GM20431 (cell line): ENCODE data around the gene FGFR2.

Experiments
- in situ Hi-C: fragments of 300-500 bp; cut with MseI, MboI; formaldehyde crosslinking; loops from one replicate; pipeline ENCODE4 v1.15.0; 2020; ENCODE audit warnings: low sequenced_read_pairs; ENCODE audit not compliant: unreplicated experiment

The FGFR2 gene

DNA sequence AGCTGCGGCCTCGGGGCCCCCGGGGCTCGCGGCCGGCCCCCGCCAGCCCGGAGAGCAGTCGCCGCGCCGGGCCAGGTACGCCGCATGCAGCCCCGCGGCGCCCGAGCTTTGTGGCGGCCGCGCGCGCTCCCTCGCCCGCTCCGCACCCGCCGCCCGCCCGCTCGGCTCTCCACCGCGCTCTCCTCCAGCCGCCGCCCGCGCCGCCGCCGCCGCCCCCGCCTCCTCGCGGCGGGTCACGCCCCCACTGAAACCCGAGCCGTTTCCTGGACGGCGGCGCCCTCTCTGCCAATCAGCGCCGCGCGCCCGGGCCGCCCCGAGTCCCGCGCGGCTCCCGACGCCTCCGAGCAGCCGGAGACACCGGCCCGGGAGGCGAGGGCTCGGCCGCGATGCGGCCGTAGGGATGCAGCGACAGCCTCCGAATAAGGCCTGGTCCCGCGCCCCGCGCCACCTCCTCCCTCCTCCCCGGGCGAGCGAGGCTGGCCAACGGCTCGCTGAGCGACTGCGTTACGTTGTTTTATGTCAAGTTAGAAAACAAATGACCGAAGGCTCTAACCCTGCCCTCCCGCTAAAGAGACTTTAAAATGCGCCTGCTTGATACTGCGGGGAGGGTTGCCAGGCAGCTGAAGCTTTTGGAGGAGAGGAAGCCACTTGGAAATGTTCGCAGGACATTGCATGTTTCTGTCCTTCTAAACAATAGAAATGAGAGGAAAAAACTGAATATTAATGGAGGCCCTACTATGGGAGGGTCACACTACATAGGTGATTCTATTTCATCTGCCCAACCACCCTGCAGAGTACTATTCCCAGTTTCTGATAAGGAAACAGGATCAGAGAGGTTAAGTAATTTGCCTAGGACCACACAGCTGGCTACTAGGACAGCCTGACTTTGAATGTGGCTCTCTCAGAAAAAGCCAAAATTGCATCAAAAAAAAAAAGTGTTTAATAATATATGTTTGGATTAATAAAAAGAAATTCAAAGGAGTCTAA lies at the start of gene FGFR2:
Gene FGFR2 (minus strand): TSS at position 182 of the 987 bp plus-strand sequence. CDS start 4,627 bp downstream, outside the sequence.
- in situ Hi-C loops: no loop called here

DNA sequence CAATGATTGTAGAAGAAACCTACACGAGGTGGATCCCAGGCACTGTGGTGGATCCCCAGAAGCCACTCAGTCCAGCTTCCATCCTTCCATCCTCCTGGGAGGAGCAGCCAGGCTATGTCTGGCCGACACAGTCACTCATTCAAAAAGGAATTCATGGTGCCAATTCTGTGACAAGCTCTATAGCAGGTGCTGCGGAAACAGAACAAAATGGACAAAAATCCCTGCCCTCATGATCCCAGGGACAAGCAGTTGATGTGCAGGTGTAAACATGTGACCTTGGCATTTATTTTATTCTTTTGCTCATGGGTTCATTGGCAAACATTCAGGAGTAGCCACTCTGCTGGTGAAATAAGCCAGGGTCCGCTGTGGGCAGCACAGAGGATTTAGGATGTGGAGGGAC lies 49.2 kb upstream of the FGFR2 start:
- in situ Hi-C loops: no loop called here

DNA sequence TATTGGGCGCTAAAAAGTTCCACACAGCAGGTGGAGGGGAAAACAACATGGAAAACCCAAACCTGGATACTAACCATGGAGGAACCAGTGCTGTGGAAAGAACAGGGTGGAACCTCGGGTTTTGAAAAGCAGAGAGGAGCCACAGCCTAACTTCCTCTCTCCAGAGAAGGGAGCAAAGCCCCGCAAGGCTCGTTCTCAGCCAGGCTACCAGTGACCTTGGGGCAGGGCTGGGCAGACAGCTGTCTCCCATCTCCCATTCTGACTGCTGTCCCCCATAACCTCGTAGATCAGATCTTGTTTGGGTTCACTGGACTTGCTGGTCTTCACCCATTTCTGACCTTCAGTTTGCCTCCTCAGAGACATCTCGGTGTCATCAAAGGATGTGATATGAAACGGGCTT lies 47.5 kb upstream of the FGFR2 start:
- in situ Hi-C loops: no loop called here

DNA sequence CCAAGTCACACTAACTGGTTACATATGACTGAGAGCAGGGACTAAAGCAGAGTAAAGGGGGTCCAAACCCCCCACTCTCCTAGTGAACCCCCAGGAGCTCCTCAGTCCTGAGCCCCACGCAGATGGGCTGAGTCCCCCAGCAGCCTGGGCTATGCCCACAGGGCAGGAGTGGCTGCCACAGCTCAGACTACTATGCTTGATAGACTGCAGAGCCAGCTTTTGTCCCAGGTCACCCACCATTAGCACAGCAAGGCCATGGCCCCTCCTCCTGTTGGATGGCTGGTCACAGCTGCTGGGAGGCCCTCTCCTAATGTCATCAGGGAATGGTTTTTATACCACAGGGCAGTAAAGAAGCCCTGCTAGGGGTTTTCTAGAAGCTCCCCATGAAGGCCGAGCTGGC lies 46.3 kb upstream of the FGFR2 start:
- in situ Hi-C loops: no loop called here

DNA sequence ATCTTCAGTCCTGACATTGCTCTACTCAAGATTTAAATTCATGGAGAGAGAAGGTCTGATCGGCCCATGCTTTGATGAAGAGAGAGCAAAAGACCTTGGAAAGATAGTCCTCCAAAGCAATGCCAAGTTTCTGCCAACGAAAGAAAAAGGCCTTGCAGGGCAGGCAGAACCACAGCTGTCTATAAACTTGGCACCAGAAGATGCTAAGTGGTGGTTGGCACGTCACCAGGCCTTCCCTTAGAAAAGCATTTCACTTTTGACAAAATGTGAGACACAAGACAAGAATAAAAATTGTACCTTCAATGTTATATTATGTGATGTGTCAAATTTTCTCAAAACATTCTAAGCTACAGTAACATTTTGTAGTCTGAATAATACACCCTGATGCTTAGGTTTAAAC lies 42.0 kb upstream of the FGFR2 start:
- in situ Hi-C loops: no loop called here

DNA sequence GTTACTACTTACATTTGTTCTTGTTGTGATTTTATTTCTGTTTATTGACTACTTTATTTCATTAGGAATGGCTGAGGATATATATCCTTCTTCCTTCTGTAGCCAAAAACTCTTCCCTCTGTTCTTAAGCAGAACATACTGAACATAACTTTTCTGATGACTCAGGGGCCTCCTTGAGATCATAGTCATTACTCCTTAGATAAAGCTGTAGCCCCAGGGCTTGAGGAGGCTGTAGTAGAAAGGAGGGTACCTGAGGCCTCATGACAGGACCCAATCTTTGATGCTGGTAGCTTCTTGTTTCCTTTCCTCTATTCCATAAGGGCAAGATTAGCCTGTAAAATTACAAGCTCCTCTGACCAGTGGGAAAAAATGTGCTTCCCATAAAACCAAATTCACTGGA lies 41.2 kb upstream of the FGFR2 start:
- in situ Hi-C loops: no loop called here

DNA sequence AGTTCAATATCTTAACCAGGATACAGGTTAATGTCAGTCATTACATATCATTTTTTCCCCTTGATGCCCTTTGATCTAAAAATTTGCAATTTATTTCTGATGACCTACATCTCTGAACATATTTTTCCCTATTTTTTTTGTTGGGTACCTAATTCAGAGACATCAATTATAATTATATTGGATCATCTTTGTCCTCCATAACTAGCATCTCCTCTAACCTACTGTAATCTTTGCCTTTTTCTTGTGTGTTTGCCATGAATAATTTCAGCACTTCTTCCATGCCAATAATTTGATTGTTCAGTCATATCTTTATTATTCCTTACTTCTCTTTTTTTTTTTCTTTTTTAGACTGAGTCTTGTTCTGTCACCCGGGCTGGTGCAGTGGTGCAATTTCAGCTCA lies 39.2 kb upstream of the FGFR2 start:
- in situ Hi-C loops: no loop called here

DNA sequence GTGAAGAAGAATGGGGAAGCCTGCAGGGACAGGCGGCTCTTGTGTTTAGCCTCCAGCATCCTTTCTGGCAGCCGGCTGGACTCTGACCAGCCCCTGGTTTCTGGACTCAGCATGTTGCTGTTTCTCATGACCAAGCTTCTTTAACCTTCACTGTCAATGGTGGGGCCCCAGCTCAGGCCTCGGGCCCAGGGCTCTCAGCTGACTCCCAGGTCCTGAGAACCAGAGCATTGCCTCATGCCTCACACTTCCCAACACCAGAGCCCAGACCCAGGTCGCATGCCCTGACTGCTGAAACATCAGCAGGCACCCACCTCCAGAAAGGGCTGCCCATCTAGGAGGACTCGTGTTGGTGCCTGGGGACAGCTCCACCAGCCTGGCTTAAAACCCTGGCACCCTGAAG lies 34.8 kb upstream of the FGFR2 start:
- in situ Hi-C loops: no loop called here

DNA sequence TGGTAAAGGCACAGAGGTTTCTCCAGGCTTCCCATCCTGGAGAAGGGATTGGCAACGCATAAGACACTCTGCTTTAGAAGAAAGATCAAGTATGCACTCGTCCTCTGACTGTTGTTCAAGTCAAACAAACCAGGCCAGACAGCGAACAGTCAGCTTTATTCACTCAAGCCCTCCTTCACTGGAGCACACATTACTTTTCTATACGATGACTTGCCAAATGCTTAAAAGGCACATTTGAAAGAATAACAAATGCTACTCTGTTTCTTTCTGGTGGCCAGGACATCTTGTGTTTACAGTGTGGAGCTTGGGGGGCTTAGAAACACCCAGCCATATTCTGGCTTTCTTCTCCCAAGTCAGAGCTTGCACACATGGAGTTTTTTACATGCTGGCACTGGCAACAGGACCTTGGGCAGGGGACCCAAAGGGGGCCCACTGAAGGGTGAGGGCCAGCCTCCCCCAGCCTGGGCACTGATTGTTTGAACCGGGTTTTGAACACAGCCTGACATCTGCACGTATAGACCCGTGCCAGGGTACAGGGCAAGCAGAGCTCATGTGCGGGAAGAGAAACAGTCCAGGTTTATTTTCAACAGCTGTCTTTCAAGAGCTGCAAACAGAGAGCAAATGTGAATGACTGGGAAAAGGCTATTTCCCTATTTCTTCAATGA lies 33.3 kb upstream of the FGFR2 start:
- in situ Hi-C loops: no loop called here

DNA sequence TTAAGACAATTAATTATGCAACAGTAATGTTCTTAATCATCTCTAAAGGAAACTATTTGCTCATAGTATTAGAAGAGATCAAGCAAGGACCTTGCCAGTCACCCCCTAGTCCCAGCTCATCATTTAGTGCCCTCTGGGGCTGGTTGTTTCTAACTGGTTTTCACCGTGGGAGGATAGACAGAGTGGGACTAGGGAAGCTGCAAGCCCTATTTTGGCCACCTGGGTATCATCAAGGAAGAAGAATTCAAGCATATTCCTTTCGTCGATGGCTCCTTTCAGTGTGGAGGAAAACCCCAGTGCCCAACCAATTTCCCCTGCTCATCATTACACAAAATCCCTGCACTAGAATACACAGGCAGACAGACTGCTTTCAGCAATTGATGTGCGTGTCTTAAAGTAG lies 30.6 kb upstream of the FGFR2 start:
- in situ Hi-C loops: no loop called here

DNA sequence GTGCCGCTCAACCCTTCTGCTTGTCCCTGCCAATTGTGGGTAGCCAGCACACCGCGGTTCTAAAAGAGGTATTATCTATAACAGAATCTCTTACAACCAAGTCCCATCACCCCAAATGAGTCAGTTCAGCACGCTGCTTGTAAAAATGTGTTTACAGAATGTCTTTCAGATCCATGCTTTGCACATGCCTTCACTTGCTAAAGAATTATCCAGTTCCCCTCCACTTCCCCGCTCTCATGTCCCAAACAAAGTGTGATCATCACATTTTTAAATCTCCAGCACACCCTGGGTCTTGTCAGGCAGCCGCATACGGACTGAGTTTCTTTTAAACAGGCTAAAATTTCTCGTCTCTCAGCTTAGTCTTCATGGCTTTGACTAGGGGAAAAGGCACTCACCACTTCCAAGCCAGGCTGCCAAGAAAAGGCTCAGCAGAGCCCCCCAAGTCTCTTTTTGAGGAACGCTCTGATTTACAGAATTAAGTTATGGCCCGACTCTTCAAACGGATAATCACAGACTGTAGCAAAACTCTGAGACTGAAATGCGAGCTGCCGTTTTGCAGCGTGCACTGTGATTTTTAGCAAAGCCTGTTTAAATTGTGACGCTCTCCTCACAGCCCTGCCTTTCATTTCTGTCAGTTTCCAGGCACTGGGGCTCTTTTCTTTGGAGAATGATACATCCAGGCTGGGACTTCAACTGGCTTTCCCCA lies 29.8 kb upstream of the FGFR2 start:
- in situ Hi-C loops: no loop called here

DNA sequence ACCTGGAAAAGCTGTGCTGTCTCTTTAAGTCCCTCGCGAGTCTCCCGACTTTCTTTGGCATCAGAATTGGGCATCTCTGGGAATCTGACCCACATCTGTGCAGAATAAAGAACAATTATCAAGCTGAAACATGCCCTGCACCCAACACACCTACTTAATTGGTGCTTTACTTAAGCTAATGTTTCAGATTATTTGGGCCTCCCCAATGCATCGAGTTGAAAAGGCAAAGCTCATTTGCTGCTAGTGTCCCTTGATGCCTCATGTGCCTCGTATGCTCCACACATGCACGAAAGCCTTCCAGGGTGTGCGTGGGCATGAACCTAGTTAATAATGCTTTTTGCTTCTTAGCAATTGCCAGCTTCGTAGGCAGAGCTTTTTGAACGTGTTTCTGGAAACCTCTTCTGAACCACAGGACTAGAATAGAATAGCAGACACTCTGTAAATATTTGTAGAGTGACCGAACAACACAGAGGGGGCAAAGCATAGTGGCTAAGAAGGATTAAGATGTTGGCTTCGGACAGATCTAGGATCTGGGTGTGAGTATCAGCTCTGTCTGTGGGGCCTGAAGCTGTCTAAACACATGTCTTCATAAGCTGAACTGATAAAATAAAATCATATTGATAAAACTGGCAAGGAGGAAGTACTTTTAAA lies 26.7 kb upstream of the FGFR2 start:
- in situ Hi-C loops: no loop called here

DNA sequence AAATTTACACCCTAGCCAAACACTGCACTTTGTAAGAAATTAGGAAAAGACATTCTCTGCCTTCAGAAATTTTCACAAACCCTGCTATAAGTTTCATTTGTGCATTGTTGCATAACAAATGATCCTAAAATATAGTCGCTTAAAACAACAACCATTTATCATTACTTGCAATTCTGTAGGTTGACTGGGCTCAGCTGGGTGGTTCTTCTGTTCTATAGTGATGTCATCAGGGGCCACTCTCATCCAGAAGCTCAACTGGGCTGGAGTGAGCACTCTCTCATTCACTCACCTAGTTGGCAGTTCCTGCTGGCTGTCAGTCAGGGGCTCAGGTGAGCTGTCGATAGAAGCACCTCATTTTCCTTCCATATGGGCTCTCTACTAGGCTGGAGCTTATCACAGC lies 20.7 kb upstream of the FGFR2 start:
- in situ Hi-C loops: no loop called here

DNA sequence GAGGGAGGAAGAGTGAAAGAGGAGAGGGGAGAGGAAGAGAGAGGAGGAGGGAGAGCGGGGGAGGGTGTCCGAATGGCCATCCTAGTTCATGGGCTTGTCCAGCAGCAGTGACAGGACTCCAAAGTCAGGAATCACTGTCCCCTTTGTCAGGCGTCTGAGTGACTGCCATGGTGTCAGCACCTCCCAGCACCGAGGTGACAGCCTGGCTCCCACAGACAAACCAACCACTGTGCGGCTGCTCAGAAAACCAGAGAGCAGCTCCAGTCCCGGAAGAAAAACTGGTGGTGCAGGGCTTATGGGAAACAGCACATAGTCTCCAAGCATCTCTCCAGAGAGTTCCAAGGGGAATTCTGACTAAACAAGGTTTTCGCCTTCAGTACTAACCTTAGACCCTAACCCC lies 18.9 kb upstream of the FGFR2 start:
- in situ Hi-C loops: no loop called here

DNA sequence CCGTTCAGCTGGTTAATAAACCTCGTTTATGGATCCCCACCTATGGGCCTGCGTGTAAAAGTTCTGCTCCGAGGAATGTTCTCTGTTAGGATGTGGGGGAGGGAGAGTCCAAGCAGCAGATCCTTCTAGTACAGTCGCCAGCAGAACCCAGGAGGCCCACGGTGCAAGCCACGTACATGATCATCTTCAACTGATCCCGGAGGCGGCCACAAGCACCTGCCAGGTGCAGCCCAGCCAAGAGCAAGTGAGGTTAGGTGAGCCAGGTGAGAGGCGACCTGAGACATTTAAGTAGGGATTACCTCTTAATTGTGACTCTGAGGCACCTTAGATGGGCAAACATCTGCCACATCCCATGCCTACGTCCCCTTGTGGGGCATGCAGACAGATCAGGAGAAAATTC lies 18.0 kb upstream of the FGFR2 start:
- in situ Hi-C loops: no loop called here

DNA sequence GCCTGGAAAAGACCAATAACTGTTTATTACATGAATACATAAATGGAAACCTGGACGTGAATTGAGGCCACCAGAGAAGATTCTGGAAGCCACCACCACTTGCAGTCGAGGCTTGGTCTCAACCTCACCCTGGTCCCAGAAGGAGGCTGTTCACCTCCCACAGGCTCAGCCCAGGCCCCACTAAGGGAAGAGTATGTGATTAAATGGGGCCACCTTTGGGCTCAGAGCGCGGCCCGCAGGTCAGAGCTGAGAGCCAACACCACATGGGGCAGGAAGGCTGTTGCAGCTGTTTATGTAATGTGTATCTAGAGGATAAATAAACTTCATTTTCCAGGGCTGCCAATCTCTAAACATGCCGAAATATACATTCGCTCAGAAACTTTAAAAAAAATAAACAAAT lies 17.6 kb upstream of the FGFR2 start:
- in situ Hi-C loops: no loop called here

DNA sequence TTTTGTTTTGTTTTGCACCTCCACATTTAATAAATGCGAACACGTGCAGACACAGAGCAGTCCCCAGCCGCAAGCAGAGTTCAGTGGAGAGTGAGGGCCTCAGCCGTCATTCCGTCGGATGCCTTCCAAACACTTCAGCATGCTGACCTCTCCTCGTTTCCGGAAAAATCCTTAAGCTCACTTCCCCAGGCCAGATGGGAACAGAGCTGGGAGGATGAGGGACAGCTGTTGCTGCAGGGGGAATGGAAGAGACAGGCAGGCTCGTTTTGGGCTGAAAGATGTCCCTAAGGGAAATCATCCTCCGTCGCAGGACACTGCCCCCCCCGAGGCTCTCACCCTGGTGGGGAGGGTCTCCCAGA lies 17.2 kb upstream of the FGFR2 start:
- in situ Hi-C loops: no loop called here

DNA sequence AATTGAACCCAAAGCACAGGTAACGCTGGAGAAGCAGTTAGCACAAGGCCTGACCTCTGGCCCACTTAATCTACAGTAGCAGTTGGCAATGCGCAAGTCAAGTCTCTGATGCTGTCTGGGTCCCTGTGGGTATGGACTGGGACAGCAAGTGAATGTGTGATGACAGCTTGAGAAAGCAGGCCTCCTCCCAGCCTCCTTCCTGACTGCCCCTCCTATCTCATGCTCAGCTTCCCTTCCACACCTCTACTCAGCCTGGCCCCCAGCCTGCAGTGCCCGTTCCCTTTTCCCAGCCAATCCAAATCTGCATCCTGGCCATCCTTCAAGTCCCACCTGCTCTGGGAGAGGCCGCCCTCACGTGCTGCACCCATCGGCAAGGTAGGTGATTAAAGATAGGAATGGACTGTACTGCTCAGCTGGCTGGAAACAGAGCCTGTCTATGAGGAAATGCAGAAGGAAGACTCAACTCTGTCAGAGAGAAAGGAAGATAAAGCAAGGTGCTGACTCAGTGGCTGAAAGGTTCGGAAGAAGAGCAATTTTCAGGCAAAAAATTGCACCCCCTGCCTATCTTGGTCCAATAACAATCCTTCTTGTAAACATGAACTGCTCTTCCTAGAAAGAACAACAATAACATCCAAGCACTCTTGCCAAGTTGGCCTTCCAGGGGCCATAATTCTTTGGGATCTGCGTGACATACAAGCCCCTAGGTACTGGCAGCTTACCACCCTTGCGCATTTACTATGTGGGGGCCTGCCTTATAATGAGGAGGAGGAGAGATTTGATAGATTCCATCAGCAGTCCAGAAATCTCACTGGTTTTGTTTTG lies 16.6 kb upstream of the FGFR2 start:
- in situ Hi-C loops: no loop called here

DNA sequence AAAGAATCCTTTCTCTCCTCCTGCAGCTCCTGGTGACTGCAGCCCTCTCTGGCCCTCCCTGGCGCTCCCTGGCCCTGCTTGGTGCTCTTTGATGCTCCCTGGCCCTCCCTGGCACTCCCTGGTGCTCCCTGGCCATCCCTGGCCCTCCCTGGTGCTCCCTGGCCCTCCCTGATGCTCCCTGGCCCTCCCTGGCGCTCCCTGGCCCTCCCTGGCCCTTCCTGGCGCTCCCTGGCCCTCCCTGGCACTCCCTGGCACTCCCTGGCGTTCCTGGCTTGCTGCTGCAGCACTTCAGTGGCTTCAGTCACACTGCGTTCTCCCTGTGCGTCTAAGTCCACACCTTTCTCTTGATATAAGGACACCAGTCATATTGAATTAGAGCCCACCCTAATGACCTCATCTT lies 15.2 kb upstream of the FGFR2 start:
- in situ Hi-C loops: no loop called here
